EL (cell line): ENCODE results near the gene NDRG3.
"Not testable (repeated sequence)": the region's sequence is repeated elsewhere in the genome, so short reads cannot be mapped to it uniquely, and the experiment has no call there.

ENCODE experiments used
- DNase-seq: peaks from one replicate; pipeline ENCODE4 v3.0.0-alpha.2; 2016

NDRG3 gene

DNA sequence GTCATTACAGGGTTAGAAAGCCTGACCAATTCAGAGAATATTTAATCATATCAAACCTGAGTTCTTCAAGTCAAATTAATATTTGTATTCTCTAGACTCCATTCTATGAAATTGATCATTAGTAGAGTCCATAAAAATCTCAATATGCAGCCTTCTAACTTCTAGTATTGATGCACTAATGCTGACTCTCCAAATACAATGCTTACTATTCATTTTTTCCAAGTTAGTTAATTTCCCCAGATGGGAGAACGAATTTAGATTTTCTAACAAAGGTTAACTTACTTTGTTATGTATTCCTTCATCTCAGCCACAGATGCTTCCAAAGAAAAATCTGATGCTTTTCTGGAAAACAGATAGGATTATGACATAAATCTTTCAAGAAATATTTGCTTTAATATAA, 12.4 kb upstream of the NDRG3 start:
- no peak for DNase-seq

DNA sequence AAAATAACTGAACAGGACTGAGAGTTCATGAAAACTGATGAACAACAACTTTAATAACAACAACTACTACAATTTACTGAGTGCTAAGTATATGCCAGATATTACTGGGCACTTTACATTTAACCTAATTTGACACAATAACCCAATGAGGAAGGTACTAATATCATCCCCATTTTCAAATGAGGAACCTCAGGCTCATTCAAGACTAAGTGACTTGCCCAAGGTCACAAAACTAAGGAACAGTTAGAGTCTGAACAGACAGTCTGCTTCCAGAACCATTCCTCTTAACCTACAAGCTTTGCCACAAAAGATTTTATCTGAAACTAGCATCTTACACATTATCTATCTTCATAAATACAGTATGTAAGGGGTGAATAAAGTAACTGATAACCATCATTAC, 10.6 kb upstream of the NDRG3 start:
- DNase-seq: no peak

DNA sequence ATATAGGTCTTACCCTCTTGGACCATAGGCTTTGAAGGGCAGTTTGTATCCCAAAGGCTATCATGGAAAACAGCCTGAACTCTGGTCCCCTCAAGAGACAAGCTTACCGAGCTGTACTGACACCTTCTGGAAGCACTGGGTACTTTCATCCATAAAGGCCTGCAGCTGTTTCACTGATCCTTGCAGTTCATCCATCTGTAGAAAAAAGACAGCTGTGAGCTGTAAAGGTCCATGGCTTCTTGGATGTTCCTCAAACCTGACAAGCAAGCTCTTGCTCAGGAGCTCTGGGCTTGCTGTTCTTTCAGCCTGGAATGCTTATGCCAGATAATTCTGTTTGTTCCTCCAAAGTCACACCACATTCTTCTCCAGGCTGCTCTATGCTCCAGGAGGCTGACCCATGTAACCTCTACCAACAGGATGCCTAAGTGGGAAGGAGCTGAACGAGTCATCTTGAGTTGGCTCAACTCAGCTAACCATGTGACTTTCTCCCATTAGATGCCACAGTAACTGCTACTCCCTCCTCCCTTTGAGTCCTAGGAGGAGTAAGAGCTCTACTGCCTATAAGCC, 8.8 kb upstream of the NDRG3 start:
- DNase-seq: peak; percentile 78

- DNase-seq: no peak
Measured at GRCh38 chr20:36752582-36752981, 6.7 kb upstream of the NDRG3 start.

GRCh38 chr20:36745234-36745926, 510 bp downstream of the NDRG3 start:
- DNase-seq: peak; percentile 30

GRCh38 chr20:36744764-36745191, 1.1 kb downstream of the NDRG3 start:
- peak; percentile 58 for DNase-seq

DNA sequence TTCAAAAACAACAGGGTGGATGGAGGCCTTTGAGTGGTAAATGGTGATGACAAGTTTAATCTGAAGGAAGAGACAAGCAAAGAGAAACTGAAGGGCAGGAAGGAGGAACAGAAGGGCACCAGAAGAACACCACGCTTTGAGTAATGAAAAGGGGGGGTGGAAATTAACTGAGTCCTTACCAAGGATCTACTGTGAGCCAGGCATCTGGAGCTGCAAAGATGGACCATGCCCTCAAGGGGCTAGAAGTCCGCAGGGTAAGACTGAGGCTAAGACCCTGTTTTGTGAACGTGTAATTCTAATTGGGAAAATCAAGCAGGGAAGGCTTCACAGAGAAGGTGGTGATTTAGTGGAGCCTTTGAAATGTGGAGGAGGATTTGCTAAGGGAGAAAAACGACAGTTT, 1.6 kb downstream of the NDRG3 start:
- no peak for DNase-seq

DNA sequence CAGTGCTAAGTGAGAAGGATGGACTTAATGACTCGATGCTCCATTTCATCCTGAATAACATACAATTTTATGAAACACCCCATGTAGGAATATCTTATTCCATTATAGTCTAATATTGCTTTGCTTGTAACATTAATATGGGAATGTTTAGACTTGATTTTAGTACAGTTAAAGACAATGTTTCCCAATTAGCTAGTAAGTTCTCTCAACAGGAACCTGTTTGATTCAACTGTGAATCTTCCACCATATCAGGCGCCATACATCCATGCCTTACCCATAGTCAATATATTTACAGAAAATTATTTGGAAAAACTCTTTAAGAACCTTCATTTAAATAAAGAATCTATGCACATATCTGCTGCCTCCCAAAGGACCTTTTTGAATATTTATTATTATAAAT, 3.3 kb downstream of the NDRG3 start:
- DNase-seq: no peak

DNA sequence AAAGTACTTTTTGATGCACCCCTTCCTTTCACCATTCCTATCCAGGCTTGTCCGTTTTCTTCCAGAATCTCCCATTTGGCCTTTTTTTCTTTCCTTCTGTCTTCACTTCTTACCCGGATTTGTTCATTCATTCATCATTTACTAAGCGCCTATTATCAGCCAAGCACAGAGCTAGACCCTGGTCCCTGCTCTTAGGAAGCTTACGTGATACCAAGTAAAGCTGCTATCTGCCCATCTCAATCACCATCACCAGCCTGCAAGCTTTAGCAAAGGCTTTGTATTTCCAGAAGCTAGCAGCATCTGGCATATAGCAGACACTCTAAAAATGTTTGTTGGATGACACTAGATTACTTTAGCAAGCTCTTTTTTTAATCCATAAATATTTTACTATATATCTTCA, 4.8 kb downstream of the NDRG3 start:
- no peak for DNase-seq

DNA sequence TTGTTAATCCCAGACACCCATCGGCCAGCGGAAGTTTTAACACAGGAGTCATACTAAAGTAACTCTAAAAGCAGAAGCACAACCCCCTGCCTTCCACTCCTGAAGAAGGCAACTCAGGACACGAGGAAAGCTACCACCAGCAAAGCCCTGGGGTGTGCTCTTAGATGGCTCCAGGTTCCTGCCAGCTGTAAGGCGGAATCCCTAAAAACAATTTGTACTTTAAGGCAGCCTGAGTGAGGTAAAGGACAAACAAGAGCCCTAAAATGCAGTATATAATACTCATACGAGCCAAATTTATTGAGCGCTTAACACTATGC, 8.7 kb downstream of the NDRG3 start:
- DNase-seq: no peak

DNA sequence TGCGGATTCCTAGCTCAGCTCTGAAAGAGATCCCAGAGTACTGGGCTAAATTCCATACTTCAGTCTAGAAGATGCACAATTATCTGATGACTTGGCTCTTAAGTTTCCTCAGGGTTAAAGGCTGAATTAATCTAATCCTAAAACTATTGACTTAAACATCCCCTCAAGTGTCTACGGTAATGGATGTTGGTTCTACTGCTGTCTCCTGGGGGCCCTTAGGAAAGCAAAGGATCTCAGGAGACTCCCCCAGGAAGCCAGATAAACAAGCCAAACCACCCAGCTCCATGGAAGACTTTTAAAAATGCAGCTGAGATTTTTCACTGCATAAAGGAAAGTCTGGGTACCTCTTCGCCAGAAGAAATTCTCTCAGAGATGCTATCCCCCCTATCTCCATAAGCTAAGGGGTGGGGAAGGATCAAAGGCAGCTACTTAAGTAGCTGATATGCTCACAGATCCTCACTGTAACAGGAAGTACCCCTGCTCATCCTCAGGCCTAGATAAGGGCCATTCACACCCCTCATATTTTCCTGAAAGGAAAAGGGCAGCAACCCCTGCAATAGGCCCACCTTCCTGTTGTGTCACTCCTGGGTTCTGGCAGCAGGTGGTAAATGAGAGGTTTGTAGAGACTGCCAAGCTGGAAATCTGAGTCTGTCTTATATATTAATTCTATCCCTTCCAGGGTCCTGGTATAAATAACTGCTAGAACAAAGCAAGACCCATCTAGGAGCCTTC, 9.3 kb downstream of the NDRG3 start:
- DNase-seq: no peak

DNA sequence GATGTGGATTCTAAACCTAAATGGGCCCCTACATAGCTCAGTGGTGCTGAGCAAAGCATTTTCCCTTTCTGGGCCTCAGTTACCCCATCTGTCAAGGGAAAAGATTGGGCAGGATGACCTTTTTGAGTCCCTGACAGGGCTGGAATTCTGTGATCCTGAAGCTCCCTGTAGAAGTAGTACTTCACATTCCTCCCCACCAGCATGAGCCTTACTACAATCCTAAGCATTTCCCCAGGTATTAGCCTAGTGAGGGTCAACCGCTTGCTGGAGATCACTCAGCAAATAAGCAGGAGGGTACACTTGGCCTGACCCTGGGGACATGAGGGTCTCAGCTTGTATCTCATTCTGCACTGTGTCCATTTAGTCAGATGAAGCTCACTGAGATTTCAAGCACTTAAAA, 13.4 kb downstream of the NDRG3 start:
- DNase-seq: no peak

DNA sequence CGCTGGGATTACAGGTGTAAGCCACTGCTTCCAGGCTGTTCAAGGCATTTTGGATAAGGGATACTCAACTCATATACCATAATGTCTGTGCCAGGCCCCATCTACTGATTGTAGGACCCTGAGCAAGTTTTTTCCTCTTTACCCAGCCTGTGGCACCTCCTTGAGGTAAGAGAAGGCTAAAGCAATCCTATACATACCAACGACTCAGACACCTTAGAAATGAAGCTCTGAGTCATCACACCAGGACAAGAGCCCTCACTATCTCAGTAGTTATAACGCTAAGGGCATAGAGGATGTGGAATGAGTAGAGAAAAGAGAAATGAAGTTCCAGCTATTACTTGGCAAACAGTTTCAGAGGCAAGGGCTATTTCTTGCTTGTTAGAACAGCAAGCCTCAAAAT, 16.9 kb downstream of the NDRG3 start:
- DNase-seq: peak; percentile 43

DNA sequence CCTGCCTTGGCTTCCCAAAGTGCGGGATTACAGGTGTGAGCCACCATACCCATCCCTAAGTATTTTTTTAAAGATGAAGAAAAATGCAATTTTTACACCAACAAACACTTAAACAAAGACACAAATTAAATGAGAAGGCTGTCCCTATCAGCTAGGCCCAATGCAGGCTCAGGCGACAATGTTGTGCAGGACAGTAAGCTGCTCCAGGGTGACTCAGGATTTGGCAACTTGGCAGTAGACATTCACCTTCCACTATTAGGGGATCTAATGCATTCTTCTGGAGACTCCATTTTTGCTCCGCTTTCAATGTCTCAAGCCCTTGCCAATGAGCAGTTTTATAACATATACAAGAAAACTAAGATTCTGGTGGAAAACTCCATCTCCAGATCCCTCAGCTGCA, 19.7 kb downstream of the NDRG3 start:
- DNase-seq: no peak

DNA sequence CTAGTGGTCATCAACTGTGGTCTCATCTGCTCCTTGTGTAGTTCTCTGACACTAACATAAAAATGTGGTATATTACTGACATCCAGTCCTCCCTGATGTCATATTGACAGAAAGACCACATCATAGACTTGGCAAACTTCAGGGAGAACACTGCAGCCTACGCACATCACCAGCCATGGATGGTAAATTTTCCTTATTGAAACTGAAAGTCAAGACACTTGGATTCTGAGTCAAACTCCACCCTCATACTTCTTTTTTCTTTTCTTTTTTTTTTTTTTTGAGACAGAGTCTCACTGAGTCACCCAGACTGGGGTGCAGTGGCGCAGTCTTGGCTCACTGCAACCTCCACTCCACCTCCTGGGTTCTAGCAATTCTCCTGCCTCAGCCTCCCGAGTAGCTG, 25.4 kb downstream of the NDRG3 start:
- DNase-seq: peak; percentile 11

DNA sequence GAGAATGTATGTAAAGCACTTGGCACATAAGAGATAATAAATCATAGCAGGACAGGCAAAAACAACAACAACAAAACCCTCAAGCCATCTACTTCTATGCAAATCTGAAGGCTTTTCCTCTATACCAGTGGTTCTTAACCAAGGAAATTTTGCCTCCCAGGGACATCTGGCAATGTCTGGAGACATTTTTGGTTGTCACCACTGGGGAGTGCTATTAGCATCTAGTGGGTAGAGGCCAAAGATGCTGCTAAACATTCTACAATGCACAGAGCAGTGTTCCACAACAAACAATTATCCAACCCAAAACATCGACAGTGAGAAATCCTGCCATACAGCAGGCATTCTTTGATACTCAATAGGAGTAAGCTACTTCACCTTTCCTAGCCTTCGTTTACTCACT, 28.2 kb downstream of the NDRG3 start:
- DNase-seq: no peak

- DNase-seq: no peak
Measured at GRCh38 chr20:36717021-36717420, 28.9 kb downstream of the NDRG3 start.

DNA sequence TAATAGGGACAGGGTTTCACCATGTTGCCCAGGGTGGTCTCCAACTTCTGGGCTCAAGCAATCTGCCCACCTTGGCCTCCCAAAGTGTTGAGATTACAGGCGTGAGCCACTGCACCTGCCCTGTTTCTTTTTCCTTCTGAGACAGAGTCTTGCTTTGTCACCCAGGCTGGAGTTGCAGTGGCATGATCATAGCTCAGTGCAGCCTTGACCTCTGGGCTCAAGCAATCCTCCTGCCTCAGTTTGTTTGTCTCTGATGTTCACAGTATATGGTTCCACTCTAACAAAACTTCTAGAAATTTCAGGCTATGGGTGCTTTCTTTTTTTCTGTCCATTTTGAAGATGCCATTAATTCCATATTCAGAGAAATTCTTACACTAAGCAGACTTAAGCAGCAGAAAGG, 33.1 kb downstream of the NDRG3 start:
- DNase-seq: no peak

DNA sequence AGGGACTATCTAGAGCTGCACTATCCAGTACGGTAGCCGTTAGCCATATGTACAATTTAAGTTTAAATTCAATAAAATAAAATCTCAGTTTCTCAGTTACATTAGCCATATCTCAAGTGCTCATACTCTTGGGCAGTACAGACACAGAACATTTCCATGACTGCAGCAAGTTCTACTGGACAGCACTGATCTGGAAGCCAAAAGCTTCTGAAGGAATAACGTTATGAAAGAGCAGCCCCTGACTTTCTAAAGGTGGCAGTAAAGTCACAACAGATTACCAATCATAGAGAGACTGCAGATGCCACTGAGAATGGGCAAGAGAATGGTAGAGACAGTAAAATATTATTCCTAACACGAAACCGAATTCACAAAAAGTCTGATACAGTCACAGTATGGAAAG, 36.8 kb downstream of the NDRG3 start:
- no peak for DNase-seq

GRCh38 chr20:36703530-36703929, 42.4 kb downstream of the NDRG3 start:
- DNase-seq: no peak

DNA sequence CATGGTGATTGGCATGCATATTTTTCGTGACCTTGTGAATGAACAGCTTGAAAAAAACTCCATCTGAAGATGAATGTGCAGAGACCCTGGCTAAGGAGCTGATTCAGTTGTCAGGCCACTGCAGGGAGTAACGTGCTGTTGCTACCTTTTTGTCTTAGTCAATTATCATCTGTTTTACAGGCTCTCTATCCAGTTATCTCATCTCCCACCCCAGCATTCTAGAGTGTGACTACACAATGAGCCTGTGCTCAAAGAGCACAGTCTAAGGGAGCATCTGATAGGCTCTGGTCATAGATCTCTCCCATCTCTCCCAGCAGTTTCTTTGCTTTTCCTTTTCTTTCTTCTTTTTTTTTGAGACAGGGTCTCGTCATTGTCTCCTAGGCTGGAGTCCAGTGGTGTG, 45.5 kb downstream of the NDRG3 start:
- DNase-seq: no peak

- not testable (repeated sequence) for DNase-seq
Measured at GRCh38 chr20:36695467-36695866, 50.4 kb downstream of the NDRG3 start.

DNA sequence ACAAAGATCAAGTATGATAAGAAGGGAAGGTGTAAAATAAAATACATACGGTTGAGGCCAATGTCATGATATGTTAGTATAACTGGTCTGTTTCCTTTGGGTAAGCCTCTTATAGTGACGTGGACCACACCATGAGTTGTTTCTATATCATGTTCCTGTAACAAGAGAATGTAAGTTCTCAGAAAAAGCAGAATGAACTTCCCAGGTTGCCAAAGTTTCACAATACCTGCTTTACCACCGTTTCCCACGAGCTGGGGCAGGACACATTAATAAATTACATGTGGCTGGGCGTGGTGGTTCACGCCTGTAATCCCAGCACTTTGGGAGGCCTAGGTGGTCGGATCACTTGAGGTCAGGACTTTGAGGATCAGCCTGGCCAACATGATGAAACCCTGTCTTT, 57.3 kb downstream of the NDRG3 start:
- DNase-seq: no peak

GRCh38 chr20:36687850-36688249, 58.0 kb downstream of the NDRG3 start:
- DNase-seq: no peak

- DNase-seq: no peak
Measured at GRCh38 chr20:36686944-36687343, 58.9 kb downstream of the NDRG3 start.
